HUDEP-2 (cell line): Measurements from ENCODE around the gene SLC9A9.
A peak's percentile ranks its signal among the peaks of the same experiment; 100 is the strongest.

ENCODE experiments used
- DNase-seq, 76 experiments: peaks; one replicate each; lab custom pipeline; 2025; ENCODE audit not compliant: unreplicated experiment in 76 of 76; lab: John Stamatoyannopoulos, UW

The SLC9A9 gene

GRCh38 chr3:143344516-143345165, 503.6 kb downstream of the SLC9A9 start:
- DNase-seq, result no peak

GRCh38 chr3:143343944-143344343, 504.3 kb downstream of the SLC9A9 start:
- no peak for DNase-seq

GRCh38 chr3:143343031-143343430, 505.2 kb downstream of the SLC9A9 start:
- no peak for DNase-seq

GRCh38 chr3:143339451-143339850, 508.8 kb downstream of the SLC9A9 start:
- DNase-seq, result no peak

- no peak for DNase-seq
Measured at GRCh38 chr3:143337387-143337786, 510.9 kb downstream of the SLC9A9 start.

GRCh38 chr3:143334231-143334630, 514.0 kb downstream of the SLC9A9 start:
- DNase-seq, result no peak

- no peak for DNase-seq
Measured at GRCh38 chr3:143333367-143333766, 514.9 kb downstream of the SLC9A9 start.

- no peak for DNase-seq
Measured at GRCh38 chr3:143332026-143332425, 516.2 kb downstream of the SLC9A9 start.

GRCh38 chr3:143331350-143331749, 516.9 kb downstream of the SLC9A9 start:
- no peak for DNase-seq

- no peak for DNase-seq
Measured at GRCh38 chr3:143330296-143330868, 517.9 kb downstream of the SLC9A9 start.

- no peak for DNase-seq
Measured at GRCh38 chr3:143329567-143330211, 518.6 kb downstream of the SLC9A9 start.

GRCh38 chr3:143328451-143328850, 519.8 kb downstream of the SLC9A9 start:
- peak in 1 of 76 experiments; percentile 21 for DNase-seq

GRCh38 chr3:143326983-143327778, 521.1 kb downstream of the SLC9A9 start:
- DNase-seq, result no peak

- no peak for DNase-seq
Measured at GRCh38 chr3:143321058-143321769, 527.1 kb downstream of the SLC9A9 start.

- no peak for DNase-seq
Measured at GRCh38 chr3:143315766-143316165, 532.5 kb downstream of the SLC9A9 start.

- DNase-seq, result no peak
Measured at GRCh38 chr3:143314251-143315093, 533.8 kb downstream of the SLC9A9 start.

GRCh38 chr3:143313893-143314188, 534.4 kb downstream of the SLC9A9 start:
- no peak for DNase-seq

GRCh38 chr3:143313025-143313892, 535.0 kb downstream of the SLC9A9 start:
- DNase-seq, result no peak

GRCh38 chr3:143311096-143311495, 537.2 kb downstream of the SLC9A9 start:
- no peak for DNase-seq
